WERI-Rb-1 (cell line): ENCODE data around the gene DAB1.

Experiments used
- DNase-seq: peaks from one replicate; pipeline ENCODE4 v3.0.0-alpha.2; 2020
- H3K27ac ChIP-seq: fragments of 250-450 bp; sonication (Bioruptor Pico); 2 replicates; pipeline ENCODE4 v1.5.1; 2020; ENCODE audit warnings: mild to moderate bottlenecking, moderate library complexity
- H3K27me3 ChIP-seq: fragments of 250-450 bp; sonication (Bioruptor Pico); 2 replicates; pipeline ENCODE4 v1.5.1; 2021; ENCODE audit warnings: mild to moderate bottlenecking, low read depth, moderate library complexity; ENCODE audit not compliant: insufficient read depth, severe bottlenecking
- H3K36me3 ChIP-seq: fragments of 250-450 bp; sonication (Bioruptor Pico); 2 replicates; pipeline ENCODE4 v1.5.1; 2020; ENCODE audit warnings: mild to moderate bottlenecking, moderate library complexity
- H3K4me3 ChIP-seq: 2 replicates; pipeline ENCODE4 v1.5.1; 2011; ENCODE audit warnings: low read depth, mild to moderate bottlenecking, control low read depth, low read length
- H3K9me3 ChIP-seq: fragments of 250-450 bp; sonication (Bioruptor Pico); 2 replicates; pipeline ENCODE4 v1.5.1; 2021; ENCODE audit warnings: mild to moderate bottlenecking, moderate library complexity; ENCODE audit not compliant: severe bottlenecking
- TF ChIP-seq, protein P1 (sequence below): IDR thresholded peaks from 2 replicates; pipeline ENCODE4 v1.5.1; 2011; ENCODE audit warnings: low read depth, mild to moderate bottlenecking, control low read depth, inconsistent platforms, low read length

Gene DAB1

DNA sequence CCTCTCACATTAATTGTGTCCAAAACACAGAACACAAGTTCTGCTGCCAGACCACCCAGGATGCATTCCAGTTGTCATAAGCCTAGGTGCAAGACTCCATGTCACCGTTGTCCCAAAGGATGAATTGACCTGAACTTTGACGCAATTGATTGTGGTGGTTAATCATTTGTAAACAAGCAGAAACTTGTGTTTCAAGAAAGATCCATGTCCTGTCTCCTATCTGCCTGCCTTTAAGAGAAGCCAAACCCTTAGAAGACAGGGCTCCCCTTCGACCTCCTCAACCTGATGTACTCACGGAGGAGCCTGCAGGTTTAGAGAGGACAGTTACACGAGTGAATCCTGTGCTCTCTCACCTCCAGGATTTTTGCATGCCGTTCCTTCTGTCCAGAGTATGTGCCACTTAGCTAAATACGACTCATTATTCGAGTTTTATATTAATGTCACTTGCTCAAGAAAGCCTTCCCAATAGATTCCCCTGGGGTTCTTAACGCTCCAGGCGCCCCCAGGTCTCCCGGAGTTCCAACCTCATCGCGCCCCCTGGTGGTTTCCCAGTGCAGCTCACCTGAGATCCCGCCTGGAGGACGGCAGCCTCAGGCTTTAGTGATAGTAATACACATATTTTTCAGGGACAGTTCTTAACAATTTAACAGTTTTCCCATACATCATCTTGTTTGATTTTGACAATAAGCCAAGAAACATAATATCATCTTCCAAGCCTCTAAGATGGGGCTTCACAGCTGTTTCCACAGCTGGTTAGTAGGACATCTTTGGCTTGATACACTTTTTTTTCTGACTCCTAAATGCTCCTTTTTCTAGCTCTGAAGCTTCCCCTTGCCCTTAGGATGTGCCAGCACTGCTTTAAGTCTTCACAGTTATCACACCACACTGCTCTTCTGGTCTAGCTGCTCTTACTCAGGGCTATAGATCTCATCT is 455.7 kb downstream of the DAB1 start:
- TF ChIP-seq, protein P1, sequence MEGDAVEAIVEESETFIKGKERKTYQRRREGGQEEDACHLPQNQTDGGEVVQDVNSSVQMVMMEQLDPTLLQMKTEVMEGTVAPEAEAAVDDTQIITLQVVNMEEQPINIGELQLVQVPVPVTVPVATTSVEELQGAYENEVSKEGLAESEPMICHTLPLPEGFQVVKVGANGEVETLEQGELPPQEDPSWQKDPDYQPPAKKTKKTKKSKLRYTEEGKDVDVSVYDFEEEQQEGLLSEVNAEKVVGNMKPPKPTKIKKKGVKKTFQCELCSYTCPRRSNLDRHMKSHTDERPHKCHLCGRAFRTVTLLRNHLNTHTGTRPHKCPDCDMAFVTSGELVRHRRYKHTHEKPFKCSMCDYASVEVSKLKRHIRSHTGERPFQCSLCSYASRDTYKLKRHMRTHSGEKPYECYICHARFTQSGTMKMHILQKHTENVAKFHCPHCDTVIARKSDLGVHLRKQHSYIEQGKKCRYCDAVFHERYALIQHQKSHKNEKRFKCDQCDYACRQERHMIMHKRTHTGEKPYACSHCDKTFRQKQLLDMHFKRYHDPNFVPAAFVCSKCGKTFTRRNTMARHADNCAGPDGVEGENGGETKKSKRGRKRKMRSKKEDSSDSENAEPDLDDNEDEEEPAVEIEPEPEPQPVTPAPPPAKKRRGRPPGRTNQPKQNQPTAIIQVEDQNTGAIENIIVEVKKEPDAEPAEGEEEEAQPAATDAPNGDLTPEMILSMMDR, result peak; percentile 63
- H3K4me3 ChIP-seq, result no peak overlapping the region
- no peaks in the 10 kb centered on the region for H3K9me3 ChIP-seq
- H3K27me3 ChIP-seq, result no peaks in the 10 kb centered on the region
- H3K36me3 ChIP-seq, result no peaks in the 10 kb centered on the region
- no peak overlapping the region for H3K27ac ChIP-seq
- DNase-seq, result peak; percentile 58

DNA sequence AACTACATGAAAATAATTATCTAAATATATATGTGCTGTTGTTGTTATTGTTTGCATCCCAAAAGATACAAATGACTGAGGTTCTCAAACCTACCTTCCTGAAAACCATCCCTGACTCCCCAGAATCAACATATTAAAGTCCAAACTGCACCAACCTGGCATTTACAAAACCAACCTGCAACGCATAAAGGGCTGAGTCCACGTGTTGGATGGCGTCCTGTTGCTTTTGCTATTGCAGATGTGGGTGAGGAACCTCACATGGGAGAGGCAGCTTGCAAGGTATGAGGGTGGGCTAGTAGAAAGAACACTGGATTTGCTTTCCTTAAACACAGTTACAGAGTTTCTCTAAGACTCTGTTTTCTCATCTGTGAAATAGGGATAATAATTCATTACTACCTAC is 456.5 kb downstream of the DAB1 start:
- no peaks in the 10 kb centered on the region for H3K27me3 ChIP-seq
- TF ChIP-seq, protein P1, result no peak
- DNase-seq, result no peak
- H3K27ac ChIP-seq, result no peak overlapping the region
- no peaks in the 10 kb centered on the region for H3K36me3 ChIP-seq
- no peaks in the 10 kb centered on the region for H3K9me3 ChIP-seq
- H3K4me3 ChIP-seq, result no peak overlapping the region

DNA sequence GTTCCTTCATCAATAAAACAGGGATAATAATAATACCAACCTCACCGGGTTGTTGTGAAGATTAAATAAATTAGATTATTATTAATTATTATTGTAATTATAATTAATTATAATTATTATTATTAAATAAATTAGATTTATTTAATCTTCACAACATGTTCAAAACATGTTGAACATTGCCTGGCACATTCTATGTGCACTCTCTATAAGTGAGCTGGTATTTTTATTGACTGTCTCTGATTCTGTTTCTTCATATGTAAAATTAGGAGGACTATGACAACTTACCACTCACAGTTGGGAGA is 457.2 kb downstream of the DAB1 start:
- H3K27me3 ChIP-seq, result no peaks in the 10 kb centered on the region
- no peak for DNase-seq
- no peak overlapping the region for H3K27ac ChIP-seq
- H3K36me3 ChIP-seq, result no peaks in the 10 kb centered on the region
- no peaks in the 10 kb centered on the region for H3K9me3 ChIP-seq
- no peak overlapping the region for H3K4me3 ChIP-seq
- TF ChIP-seq, protein P1, result no peak

DNA sequence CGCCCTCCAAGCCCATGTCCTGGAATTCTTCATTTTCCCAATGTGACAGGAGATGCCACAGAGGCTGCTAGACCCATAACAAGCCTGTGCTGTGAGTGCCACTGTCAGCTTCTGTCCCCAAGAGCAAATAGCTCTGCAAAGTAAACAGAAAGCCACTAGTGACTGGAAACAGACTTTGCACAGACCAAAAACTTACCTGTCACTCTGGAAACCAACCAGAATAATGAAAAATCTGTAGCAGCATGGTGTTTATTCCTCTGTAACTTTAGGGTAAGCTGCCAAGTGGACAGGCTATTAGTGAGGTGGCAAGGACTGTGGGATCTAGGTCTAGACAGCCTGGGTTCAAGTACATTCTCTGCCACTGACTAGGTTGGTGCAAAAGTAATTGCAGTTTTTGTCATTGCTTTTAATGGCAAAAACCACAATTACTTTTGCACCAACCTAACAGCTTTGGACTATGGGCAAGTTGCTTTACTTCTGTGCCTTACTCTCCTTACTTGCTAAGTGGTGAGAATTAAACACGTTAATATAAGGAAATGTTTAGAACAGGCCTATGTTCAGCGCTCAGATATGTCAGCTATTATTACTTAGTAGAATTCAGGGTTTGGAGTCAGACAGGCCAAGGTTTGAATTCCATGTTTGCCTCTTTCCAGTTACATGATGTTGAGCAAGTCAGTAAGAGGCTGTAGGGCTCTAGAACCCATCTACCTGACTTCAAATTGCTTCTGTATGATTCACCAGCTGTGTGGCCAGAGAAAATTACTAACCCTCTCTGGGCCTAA is 457.8 kb downstream of the DAB1 start, which contains the start of gene C8B:
Gene C8B (minus strand): TSS at position 100 of the 782 bp plus-strand sequence. CDS start 67 bp downstream, at position 33.
- H3K27ac ChIP-seq, result no peak within 1 kb of the TSS
- H3K4me3 ChIP-seq, result no peak within 1 kb of the TSS
- H3K9me3 ChIP-seq, result no peaks in the 10 kb centered on the region
- no peaks in the 10 kb centered on the region for H3K36me3 ChIP-seq
- TF ChIP-seq, protein P1, result no peak
- no peaks in the 10 kb centered on the region for H3K27me3 ChIP-seq
- no peak for DNase-seq

DNA sequence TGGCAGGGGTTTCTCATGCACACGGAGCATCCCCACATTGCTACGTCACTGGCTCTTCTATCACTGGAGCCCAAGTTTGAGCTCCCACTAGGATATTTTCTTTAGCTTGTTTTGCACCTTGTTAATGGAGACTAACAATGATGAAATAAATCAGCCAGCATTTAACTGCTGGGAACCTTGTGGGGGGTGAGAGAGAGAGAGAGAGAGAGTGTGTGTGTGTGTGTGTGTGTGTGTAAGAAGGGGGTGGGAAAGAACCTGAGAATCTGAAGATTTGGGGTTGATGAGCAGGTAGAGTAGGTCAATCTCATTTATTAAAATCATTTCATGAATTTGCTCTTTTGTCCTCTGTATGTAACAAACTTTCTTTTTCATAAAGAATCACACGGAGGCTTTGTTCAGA is 458.7 kb downstream of the DAB1 start:
- TF ChIP-seq, protein P1, result no peak
- DNase-seq, result no peak
- Histone ChIP-seq H3K27me3 (no peaks in the 10 kb centered on the region), H3K36me3 (no peaks in the 10 kb centered on the region), H3K4me3 (no peak overlapping the region), H3K9me3 (no peaks in the 10 kb centered on the region), H3K27ac (no peak overlapping the region)
